NOMO-1 treated with DMSO at 0.1 percent for 48 hours (cell line): ENCODE data around the gene GARNL3.

ENCODE experiments used
- DNase-seq: peaks from one replicate; lab custom pipeline; 2025; ENCODE audit not compliant: unreplicated experiment; lab: John Stamatoyannopoulos, UW

The GARNL3 gene

GRCh38 chr9:127370672-127371648 lies 106.4 kb downstream of the GARNL3 start:
- DNase-seq, result no peak

- no peak for DNase-seq
These were observed 115.9 kb downstream of the GARNL3 start for GRCh38 chr9:127380479-127380878.

GRCh38 chr9:127382541-127382940 lies 118.0 kb downstream of the GARNL3 start:
- DNase-seq, result no peak

GRCh38 chr9:127384016-127384730 lies 119.6 kb downstream of the GARNL3 start:
- no peak for DNase-seq

- no peak for DNase-seq
These were observed 120.3 kb downstream of the GARNL3 start for GRCh38 chr9:127384901-127385300.

GRCh38 chr9:127386249-127386648 lies 121.7 kb downstream of the GARNL3 start:
- no peak for DNase-seq

- no peak for DNase-seq
These were observed 122.4 kb downstream of the GARNL3 start for GRCh38 chr9:127386981-127387380.

- DNase-seq, result peak; percentile 99
These were observed 123.7 kb downstream of the GARNL3 start for GRCh38 chr9:127388037-127388855.

- DNase-seq, result no peak
These were observed 124.3 kb downstream of the GARNL3 start for GRCh38 chr9:127388856-127389238.

GRCh38 chr9:127389381-127390247 lies 125.0 kb downstream of the GARNL3 start:
- no peak for DNase-seq

GRCh38 chr9:127390248-127390545 lies 125.6 kb downstream of the GARNL3 start:
- peak; percentile 70 for DNase-seq

GRCh38 chr9:127390563-127390962 lies 126.0 kb downstream of the GARNL3 start:
- peak; percentile 42 for DNase-seq

- peak; percentile 82 for DNase-seq
These were observed 127.6 kb downstream of the GARNL3 start for GRCh38 chr9:127392166-127392565.

- no peak for DNase-seq
These were observed 128.4 kb downstream of the GARNL3 start for GRCh38 chr9:127392976-127393375.

GRCh38 chr9:127393645-127394044 lies 129.1 kb downstream of the GARNL3 start:
- DNase-seq, result no peak

GRCh38 chr9:127395497-127396252 lies 131.1 kb downstream of the GARNL3 start:
- DNase-seq, result peak; percentile 20

- no peak for DNase-seq
These were observed 131.8 kb downstream of the GARNL3 start for GRCh38 chr9:127396253-127396807.

GRCh38 chr9:127396808-127397645 lies 132.5 kb downstream of the GARNL3 start, which contains the start of gene SLC2A8:
SLC2A8 (plus strand) TSS chr9:127397169; CDS start chr9:127397231, 62 bp downstream.
- DNase-seq, result peak; percentile 94
